ENCODE measurements around the gene ZFYVE1.

Gene ZFYVE1

GRCh38 chr14:72978856-72979255, 48.0 kb downstream of the ZFYVE1 start:
- POLR2A ChIA-PET: no interaction called here
- TF ChIP-seq NFRKB (IDR thresholded peaks at IDR 0.05): no peak
- DNase-seq (ENCODE audit: extremely low spot score): no peak
- CTCF ChIA-PET: no interaction called here

- POLR2A ChIA-PET: interaction anchor here (1.5 kb wide), 1 partner anchor 83 kb away, joined by 4 read pairs; the partner anchor contains the start of gene RBM25
- CTCF ChIA-PET: no interaction called here
- no peak for DNase-seq (ENCODE audit: extremely low spot score)
- TF ChIP-seq ARNT (IDR thresholded peaks at IDR 0.05) (no peak), SUZ12 (IDR thresholded peaks at IDR 0.05) (no peak), L3MBTL2 (conservative IDR thresholded peaks at IDR 0.05) (no peak), CTBP1 (IDR thresholded peaks at IDR 0.05; ENCODE audit: borderline replicate concordance) (no peak), SP1 (IDR thresholded peaks at IDR 0.05) (no peak), FOXM1 (IDR thresholded peaks at IDR 0.05; ENCODE audit: borderline replicate concordance) (no peak), LEF1 (IDR thresholded peaks at IDR 0.05; ENCODE audit: borderline replicate concordance) (no peak), ELF4 (IDR thresholded peaks at IDR 0.05) (no peak), ZNF384 (IDR thresholded peaks at IDR 0.05) (no peak), FOXA1 (IDR thresholded peaks at IDR 0.05) (no peak)
Observed at GRCh38 chr14:72975770-72976169, 51.1 kb downstream of the ZFYVE1 start.

- no peak for DNase-seq (ENCODE audit: extremely low spot score)
- CTCF ChIA-PET: interaction anchor here (0.5 kb wide), 1 partner anchor 75 kb away, joined by 5 read pairs; no protein-coding TSS in a partner anchor
- POLR2A ChIA-PET: interaction anchor here (1.5 kb wide), 1 partner anchor 84 kb away, joined by 4 read pairs; the partner anchor contains the start of gene RBM25
- TF ChIP-seq ZNF384 (IDR thresholded peaks at IDR 0.05) (no peak), FOXM1 (IDR thresholded peaks at IDR 0.05; ENCODE audit: borderline replicate concordance) (no peak), SUZ12 (IDR thresholded peaks at IDR 0.05) (no peak), TARDBP (IDR thresholded peaks at IDR 0.05) (no peak), LEF1 (IDR thresholded peaks at IDR 0.05; ENCODE audit: borderline replicate concordance) (no peak), CTBP1 (IDR thresholded peaks at IDR 0.05; ENCODE audit: borderline replicate concordance) (no peak), FOXK2 (IDR thresholded peaks at IDR 0.05) (no peak), HDGF (IDR thresholded peaks at IDR 0.05; ENCODE audit: borderline replicate concordance) (no peak), BHLHE40 (IDR thresholded peaks at IDR 0.05; ENCODE audit: borderline replicate concordance) (no peak), ELF4 (IDR thresholded peaks at IDR 0.05) (no peak), NFRKB (IDR thresholded peaks at IDR 0.05) (no peak), SP1 (IDR thresholded peaks at IDR 0.05) (no peak), PKNOX1 (IDR thresholded peaks at IDR 0.05) (no peak)
Observed at GRCh38 chr14:72974661-72975060, 52.2 kb downstream of the ZFYVE1 start.

- TF ChIP-seq NFRKB (IDR thresholded peaks at IDR 0.05): no peak
- no peak for TF ChIP-seq HDGF (IDR thresholded peaks at IDR 0.05; ENCODE audit: borderline replicate concordance)
- no peak for TF ChIP-seq ELF4 (IDR thresholded peaks at IDR 0.05)
- TF ChIP-seq LEF1 (IDR thresholded peaks at IDR 0.05; ENCODE audit: borderline replicate concordance): no peak
- TF ChIP-seq L3MBTL2 (conservative IDR thresholded peaks at IDR 0.05): no peak
- no peak for TF ChIP-seq SUZ12 (IDR thresholded peaks at IDR 0.05)
- TF ChIP-seq ZNF384 (IDR thresholded peaks at IDR 0.05): no peak
- no peak for TF ChIP-seq ARNT (IDR thresholded peaks at IDR 0.05)
- TF ChIP-seq FOXA1 (IDR thresholded peaks at IDR 0.05): no peak
- no peak for TF ChIP-seq FOXM1 (IDR thresholded peaks at IDR 0.05; ENCODE audit: borderline replicate concordance)
- no peak for TF ChIP-seq SP1 (IDR thresholded peaks at IDR 0.05)
- ChIA-PET CTCF (no interaction called here), POLR2A (interaction anchor here (0.9 kb wide), 1 partner anchor 598 kb away, joined by 3 read pairs; the partner anchor contains the start of gene ACOT2)
- DNase-seq (ENCODE audit: extremely low spot score): no peak
Observed at GRCh38 chr14:72970824-72971434, 56.0 kb downstream of the ZFYVE1 start.

GRCh38 chr14:72970058-72970630, 56.8 kb downstream of the ZFYVE1 start:
- ChIA-PET CTCF (no interaction called here), POLR2A (no interaction called here)
- TF ChIP-seq L3MBTL2 (conservative IDR thresholded peaks at IDR 0.05) (no peak), SUZ12 (IDR thresholded peaks at IDR 0.05) (no peak), TARDBP (IDR thresholded peaks at IDR 0.05) (no peak), LEF1 (IDR thresholded peaks at IDR 0.05; ENCODE audit: borderline replicate concordance) (no peak), ELF4 (IDR thresholded peaks at IDR 0.05) (no peak), SP1 (IDR thresholded peaks at IDR 0.05) (no peak), FOXA1 (IDR thresholded peaks at IDR 0.05) (no peak), ARNT (IDR thresholded peaks at IDR 0.05) (no peak), FOXK2 (IDR thresholded peaks at IDR 0.05) (no peak), BHLHE40 (IDR thresholded peaks at IDR 0.05; ENCODE audit: borderline replicate concordance) (no peak), PKNOX1 (IDR thresholded peaks at IDR 0.05) (no peak), NFRKB (IDR thresholded peaks at IDR 0.05) (no peak), HDGF (IDR thresholded peaks at IDR 0.05; ENCODE audit: borderline replicate concordance) (no peak), CTBP1 (IDR thresholded peaks at IDR 0.05; ENCODE audit: borderline replicate concordance) (no peak), FOXM1 (IDR thresholded peaks at IDR 0.05; ENCODE audit: borderline replicate concordance) (no peak)
- no peak for DNase-seq (ENCODE audit: extremely low spot score)

GRCh38 chr14:72968316-72968715, 58.6 kb downstream of the ZFYVE1 start:
- ChIA-PET POLR2A (no interaction called here), CTCF (interaction anchor here (0.5 kb wide), 1 partner anchor 454 kb away, joined by 3 read pairs; no protein-coding TSS in a partner anchor)
- TF ChIP-seq LEF1 (IDR thresholded peaks at IDR 0.05; ENCODE audit: borderline replicate concordance) (no peak), ARNT (IDR thresholded peaks at IDR 0.05) (no peak), SUZ12 (IDR thresholded peaks at IDR 0.05) (no peak), CTBP1 (IDR thresholded peaks at IDR 0.05; ENCODE audit: borderline replicate concordance) (no peak), FOXM1 (IDR thresholded peaks at IDR 0.05; ENCODE audit: borderline replicate concordance) (no peak), BHLHE40 (IDR thresholded peaks at IDR 0.05; ENCODE audit: borderline replicate concordance) (no peak), ELF4 (IDR thresholded peaks at IDR 0.05) (no peak), HDGF (IDR thresholded peaks at IDR 0.05; ENCODE audit: borderline replicate concordance) (no peak), SP1 (IDR thresholded peaks at IDR 0.05) (no peak), ZNF384 (IDR thresholded peaks at IDR 0.05) (no peak), FOXK2 (IDR thresholded peaks at IDR 0.05) (no peak), PKNOX1 (IDR thresholded peaks at IDR 0.05) (no peak), TARDBP (IDR thresholded peaks at IDR 0.05) (no peak), L3MBTL2 (conservative IDR thresholded peaks at IDR 0.05) (no peak), FOXA1 (IDR thresholded peaks at IDR 0.05) (no peak), NFRKB (IDR thresholded peaks at IDR 0.05) (no peak)
- no peak for DNase-seq (ENCODE audit: extremely low spot score)

All from HEK293T (cell line).